Vagina (tissue), 2 donors: Measurements from ENCODE around the gene FSTL4.

Experiments used
- POLR2A ChIP-seq, 2 donors: fragments of 450-650 bp; IDR thresholded peaks; one replicate each; pipeline ENCODE4 v1.6.1; 2017; ENCODE audit warnings: antibody characterized with exemption in 2 of 2, mild to moderate bottlenecking in 2 of 2, moderate library complexity in 2 of 2
- TF ChIP-seq, protein P1 (sequence below), 3 experiments: fragments of 450-650 bp in 2 of 3; fragments of 200-600 bp in 1 of 3; sonication (generic) in 1 of 3; IDR thresholded peaks; one replicate each; pipeline ENCODE4 v1.5.1; 2017 to 2019; ENCODE audit warnings: antibody characterized with exemption in 3 of 3, mild to moderate bottlenecking in 2 of 3, moderate library complexity in 2 of 3

DNA sequence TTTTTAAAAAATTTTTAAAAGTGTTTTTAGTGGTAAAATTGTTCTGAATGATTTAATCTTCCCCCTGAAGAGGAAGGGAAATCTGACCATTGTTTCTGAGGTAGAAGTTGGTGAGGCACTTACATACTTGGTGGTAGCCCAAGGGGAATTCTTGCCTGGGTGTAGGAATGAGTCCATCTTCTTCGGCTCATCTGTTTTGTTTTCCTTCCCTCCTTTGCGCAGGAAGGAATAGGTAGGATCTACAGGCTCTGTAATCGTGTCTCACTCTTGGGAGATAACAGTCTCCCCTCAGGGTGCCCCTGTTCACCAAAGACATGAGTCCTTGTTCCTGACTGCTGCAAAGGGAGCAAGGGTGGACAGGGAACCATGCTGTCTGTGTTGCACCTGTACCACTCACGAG is 422.5 kb downstream of the FSTL4 start:
- TF ChIP-seq POLR2A (IDR thresholded peaks at IDR 0.05) = no peak
- TF ChIP-seq, protein P1, sequence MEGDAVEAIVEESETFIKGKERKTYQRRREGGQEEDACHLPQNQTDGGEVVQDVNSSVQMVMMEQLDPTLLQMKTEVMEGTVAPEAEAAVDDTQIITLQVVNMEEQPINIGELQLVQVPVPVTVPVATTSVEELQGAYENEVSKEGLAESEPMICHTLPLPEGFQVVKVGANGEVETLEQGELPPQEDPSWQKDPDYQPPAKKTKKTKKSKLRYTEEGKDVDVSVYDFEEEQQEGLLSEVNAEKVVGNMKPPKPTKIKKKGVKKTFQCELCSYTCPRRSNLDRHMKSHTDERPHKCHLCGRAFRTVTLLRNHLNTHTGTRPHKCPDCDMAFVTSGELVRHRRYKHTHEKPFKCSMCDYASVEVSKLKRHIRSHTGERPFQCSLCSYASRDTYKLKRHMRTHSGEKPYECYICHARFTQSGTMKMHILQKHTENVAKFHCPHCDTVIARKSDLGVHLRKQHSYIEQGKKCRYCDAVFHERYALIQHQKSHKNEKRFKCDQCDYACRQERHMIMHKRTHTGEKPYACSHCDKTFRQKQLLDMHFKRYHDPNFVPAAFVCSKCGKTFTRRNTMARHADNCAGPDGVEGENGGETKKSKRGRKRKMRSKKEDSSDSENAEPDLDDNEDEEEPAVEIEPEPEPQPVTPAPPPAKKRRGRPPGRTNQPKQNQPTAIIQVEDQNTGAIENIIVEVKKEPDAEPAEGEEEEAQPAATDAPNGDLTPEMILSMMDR (IDR thresholded peaks at IDR 0.05) = no peak
